Stimulated activated CD4-positive, alpha-beta T cell treated with anti-CD3 and anti-CD28 coated beads, Interleukin-1b, Interleukin-23, amount 100 ng/mL, for 24 hours (primary cell): ENCODE results near the gene TCAF1.
"Not testable (repeated sequence)": the region's sequence is repeated elsewhere in the genome, so short reads cannot be mapped to it uniquely, and the experiment has no call there.

ENCODE experiments used
- DNase-seq, 4 experiments: peaks; one replicate each; pipeline ENCODE4 v3.0.0-alpha.2; 2020; ENCODE audit warnings: low read depth in 4 of 4, low spot score in 1 of 4

The TCAF1 gene

DNA sequence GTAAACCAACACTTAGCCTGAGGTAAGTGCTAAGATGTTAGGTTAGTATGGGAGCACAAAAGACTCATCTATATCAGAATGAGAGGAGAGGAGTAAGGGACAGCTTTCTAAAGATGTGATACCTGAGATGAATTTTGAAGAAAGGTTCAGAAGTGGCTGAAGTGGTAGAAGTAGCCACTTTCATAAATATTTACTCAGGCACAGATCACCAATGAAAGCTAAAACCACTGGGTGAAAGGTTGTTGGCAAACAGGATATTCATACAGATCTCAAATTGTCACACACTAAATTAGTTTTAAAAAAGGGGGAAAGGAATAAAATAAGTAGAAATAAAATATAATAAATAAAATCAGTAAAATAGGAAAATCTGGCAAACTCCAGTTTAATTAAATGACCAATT, 30.4 kb downstream of the TCAF1 start:
- DNase-seq, result not testable (repeated sequence)

DNA sequence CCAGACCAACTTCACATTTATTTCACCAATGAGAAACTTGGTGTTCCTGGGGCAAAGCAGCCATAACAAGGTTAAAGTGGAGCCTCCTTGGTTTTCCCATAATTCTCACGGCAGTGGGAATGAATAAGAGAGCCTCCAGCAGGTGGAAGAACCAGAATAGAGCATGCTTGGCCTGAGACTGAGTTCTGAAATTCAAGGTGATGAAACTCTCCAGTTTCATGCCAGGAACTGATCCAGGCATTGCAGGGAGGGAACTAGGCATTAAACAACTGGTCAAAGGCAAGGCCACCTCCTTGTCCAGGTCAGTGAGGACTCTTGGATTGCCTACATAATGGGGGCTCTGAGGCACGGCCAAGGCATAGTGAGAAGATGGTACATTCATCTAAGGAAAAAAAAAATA, 44.0 kb downstream of the TCAF1 start:
- not testable (repeated sequence) for DNase-seq

DNA sequence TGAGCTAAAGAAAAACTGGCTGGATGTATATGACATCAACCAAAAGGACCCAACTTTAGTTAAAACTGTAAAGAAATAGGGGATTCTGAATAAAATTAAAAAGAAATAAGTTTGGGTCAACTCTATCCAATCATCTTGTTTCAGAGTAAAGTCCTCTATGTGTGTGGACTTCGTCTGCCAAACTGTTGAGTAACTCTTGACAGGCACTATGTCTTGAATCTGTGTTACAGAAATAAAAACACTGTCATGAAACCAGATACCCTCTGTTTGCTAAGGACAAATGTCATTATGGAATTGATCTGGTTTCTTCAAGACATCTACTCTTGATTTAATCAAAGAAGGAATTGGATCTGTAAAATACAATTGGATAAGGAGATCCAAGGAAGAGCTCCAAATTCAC, 46.5 kb downstream of the TCAF1 start:
- not testable (repeated sequence) for DNase-seq

DNA sequence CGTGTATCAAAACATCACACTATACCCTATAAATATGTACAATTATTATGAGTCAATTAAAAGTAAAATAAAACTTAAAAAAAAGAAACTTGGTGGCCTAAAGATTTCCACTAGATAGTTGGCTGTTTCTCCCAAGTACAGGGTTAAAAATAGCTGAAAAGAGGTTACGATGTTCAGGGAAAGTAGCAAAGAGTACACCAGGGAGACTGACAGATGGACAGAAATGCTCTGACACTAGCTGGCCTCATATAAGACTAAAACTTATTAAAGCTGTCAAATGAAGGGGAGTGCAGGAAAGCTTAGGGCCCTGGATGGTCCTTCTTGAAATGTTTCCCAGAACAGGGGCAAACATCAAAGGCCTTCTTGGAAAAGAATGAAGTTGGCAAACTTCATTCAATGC, 51.3 kb downstream of the TCAF1 start:
- DNase-seq, result no peak

GRCh38 chr7:143849785-143850479, 52.0 kb downstream of the TCAF1 start:
- no peak for DNase-seq

DNA sequence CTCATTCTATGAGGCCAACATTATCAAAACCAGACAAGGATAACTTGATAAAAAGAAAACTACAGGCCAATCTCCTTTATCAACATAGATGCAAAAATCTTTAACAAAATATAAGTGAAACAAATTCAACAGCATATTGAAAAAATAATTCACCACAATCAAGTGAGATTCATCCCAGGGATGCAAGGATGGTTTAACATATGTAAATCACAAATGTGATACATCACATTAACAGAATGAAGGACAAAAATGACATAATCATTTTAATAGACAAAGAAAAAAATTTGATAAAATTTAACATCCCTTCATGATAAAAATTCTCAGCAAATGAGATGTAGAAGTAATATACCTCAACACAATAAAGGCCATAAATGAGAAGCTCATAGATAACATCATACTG, 53.8 kb downstream of the TCAF1 start:
- no peak for DNase-seq

- no peak for DNase-seq
Measured at GRCh38 chr7:143846692-143847091, 55.3 kb downstream of the TCAF1 start.

- not testable (repeated sequence) for DNase-seq
Measured at GRCh38 chr7:143841696-143842095, 60.3 kb downstream of the TCAF1 start.

DNA sequence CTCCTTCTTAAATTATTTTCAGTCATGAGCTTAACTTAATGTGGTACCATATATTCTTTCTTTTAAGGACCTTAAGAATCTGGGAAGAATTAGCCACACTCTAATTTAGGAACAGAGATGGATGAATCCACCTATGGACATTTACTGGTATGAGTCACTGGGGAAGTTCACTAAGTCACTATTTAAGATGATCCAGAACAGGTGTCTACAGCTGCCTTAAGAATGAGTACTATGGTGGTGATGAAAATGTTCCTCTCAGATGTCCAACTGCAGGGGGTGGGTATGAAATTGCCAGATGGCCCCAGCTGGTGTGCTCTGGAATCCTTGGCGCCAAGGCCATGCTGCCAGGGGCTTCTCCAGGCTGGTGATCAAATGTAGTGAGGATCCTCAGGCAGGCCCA, 61.9 kb downstream of the TCAF1 start:
- not testable (repeated sequence) for DNase-seq

GRCh38 chr7:143837223-143837622, 64.8 kb downstream of the TCAF1 start:
- peak; percentile 88 to 99 (median 92) for DNase-seq

- DNase-seq, result peak; percentile 86 to 97 (median 89)
Measured at GRCh38 chr7:143836622-143837021, 65.4 kb downstream of the TCAF1 start.

- not testable (repeated sequence) for DNase-seq
Measured at GRCh38 chr7:143836088-143836487, 65.9 kb downstream of the TCAF1 start.

- not testable (repeated sequence) for DNase-seq
Measured at GRCh38 chr7:143826578-143826977, 75.4 kb downstream of the TCAF1 start.

GRCh38 chr7:143824295-143825135, 77.5 kb downstream of the TCAF1 start:
- not testable (repeated sequence) for DNase-seq

DNA sequence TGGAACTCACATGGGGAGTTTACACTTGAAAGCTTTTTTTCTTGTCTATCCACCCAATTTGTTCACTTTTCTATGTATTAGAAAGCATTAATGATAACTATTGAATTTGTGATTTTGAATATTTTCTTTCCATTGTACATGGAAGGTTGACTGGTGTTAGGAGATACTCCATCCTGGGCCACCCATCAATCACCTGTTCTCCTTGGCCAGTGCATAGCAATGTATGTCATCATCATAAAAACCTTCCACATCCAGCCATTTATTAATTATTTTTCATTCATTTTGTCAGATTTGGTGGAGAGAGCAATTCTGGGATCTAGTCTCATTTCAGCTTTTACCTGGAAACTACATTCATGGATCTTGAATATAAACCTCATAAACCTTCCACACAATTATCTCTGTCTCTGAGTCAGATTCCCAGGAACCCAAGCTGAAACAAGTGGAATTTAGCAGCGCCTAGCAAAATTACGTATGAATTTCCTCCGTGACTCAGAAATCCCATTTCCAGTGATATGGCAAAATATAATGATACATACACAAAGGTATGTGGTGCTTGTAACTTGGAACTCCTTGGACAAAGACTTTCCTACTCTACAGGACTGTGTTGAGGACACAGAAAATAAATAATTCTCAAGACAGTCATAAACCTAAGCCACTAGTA, 78.2 kb downstream of the TCAF1 start:
- not testable (repeated sequence) for DNase-seq

DNA sequence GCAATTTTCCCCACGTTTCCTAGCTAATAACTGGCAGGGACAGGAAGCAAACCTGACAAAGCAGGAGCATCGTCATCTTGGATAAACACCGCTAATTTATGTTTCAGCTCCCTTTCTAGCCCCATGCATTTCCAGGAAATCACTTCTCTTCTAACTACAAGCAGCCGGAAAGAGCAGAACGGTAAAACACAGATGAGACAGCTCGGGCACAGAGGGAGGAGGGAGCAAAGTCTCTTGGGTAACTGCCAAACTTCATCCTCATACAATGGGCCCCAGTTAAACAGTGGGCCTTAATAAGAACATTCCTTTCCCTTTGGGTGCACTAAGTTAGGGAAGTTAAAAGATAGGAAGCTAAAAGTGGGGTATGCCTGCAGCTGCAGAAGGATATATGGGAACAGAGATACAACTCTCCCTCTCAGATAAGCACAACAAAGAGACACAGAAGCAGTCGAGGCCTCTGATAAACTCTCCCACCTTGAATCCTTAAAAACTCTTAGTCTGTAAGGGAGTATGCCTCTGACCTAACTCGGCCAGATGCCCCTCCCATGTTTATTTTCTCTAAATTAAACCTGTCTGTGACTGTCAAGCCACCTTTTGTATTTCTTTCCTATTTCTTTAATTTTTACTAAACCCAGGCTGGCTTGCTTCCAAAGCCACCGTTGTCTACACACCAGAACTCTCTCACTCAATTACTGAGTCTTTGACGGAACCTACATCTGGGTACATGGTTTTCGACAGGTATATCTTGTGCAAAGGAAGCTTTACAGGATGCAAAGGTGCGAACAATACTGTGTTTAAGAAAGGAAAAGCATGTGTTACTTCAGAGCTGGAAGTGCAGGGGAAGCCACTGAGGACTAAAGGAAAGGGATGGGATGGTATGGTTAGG, 80.3 kb downstream of the TCAF1 start:
- not testable (repeated sequence) for DNase-seq

- DNase-seq, result not testable (repeated sequence)
Measured at GRCh38 chr7:143817873-143818272, 84.1 kb downstream of the TCAF1 start.

- DNase-seq, result not testable (repeated sequence)
Measured at GRCh38 chr7:143816471-143817133, 85.4 kb downstream of the TCAF1 start.

- not testable (repeated sequence) for DNase-seq
Measured at GRCh38 chr7:143810639-143811038, 91.3 kb downstream of the TCAF1 start.

- not testable (repeated sequence) for DNase-seq
Measured at GRCh38 chr7:143806664-143807071, 95.3 kb downstream of the TCAF1 start.
